Activated CD8-positive, alpha-beta memory T cell treated with anti-CD3 and anti-CD28 coated beads for 1 hour (primary cell): ENCODE results near the gene SESN3.

Experiments used
- DNase-seq, 2 donors: peaks; one replicate each; pipeline ENCODE4 v3.0.0-alpha.2; 2020; ENCODE audit warnings: low read depth in 1 of 2; ENCODE audit errors: extremely low read depth in 1 of 2

The SESN3 gene

GRCh38 chr11:95128602-95129001 is 102.4 kb downstream of the SESN3 start:
- DNase-seq, result no peak

GRCh38 chr11:95123556-95123955 is 107.4 kb downstream of the SESN3 start:
- no peak for DNase-seq

- no peak for DNase-seq
Measured at GRCh38 chr11:95121698-95122097, 109.3 kb downstream of the SESN3 start.

- DNase-seq, result no peak
Measured at GRCh38 chr11:95119361-95120060, 111.5 kb downstream of the SESN3 start.

GRCh38 chr11:95115597-95115996 is 115.4 kb downstream of the SESN3 start:
- no peak for DNase-seq
